ENCODE data around the gene CYP26B1. TPM values are rescaled to one million over a fixed set of nuclear protein-coding genes. Genes with fewer than 3 reads are reported as not detected.

Gene CYP26B1
- total RNA-seq, 1 experiment from 2014 or later: not detected

- Histone ChIP-seq H3K9me3 (ENCODE audit: low read length) (no peaks in the 10 kb centered on the region), H3K36me3 (ENCODE audit: insufficient read depth, low read length) (no peaks in the 10 kb centered on the region), H2AFZ (ENCODE audit: low read length) (no peak overlapping the region), H3K4me2 (ENCODE audit: low read depth, low read length, poor library complexity, severe bottlenecking) (no peak overlapping the region), H4K20me1 (ENCODE audit: insufficient read depth, low read depth, low read length) (no peaks in the 10 kb centered on the region), H3K4me1 (ENCODE audit: low read length) (no peaks in the 10 kb centered on the region), H3K27me3 (ENCODE audit: low read length) (no peaks in the 10 kb centered on the region), H3K9me2 (replicated peaks; ENCODE audit: insufficient read depth, low read length) (no peaks in the 10 kb centered on the region), H3K79me2 (ENCODE audit: low read length) (no peaks in the 10 kb centered on the region), H3K4me3 (ENCODE audit: low read length) (no peak overlapping the region), H3K9ac (ENCODE audit: low read length) (no peak overlapping the region), H3K27ac (ENCODE audit: low read length) (no peak overlapping the region)
- DNase-seq: no peak
Observed at GRCh38 chr2:72153026-72153791, 5.5 kb upstream of the CYP26B1 start.

GRCh38 chr2:72150861-72151356 is 3.2 kb upstream of the CYP26B1 start:
- Histone ChIP-seq H3K4me3 (ENCODE audit: low read length) (no peak overlapping the region), H3K27ac (ENCODE audit: low read length) (no peak overlapping the region), H2AFZ (ENCODE audit: low read length) (no peak overlapping the region), H3K9me2 (replicated peaks; ENCODE audit: insufficient read depth, low read length) (no peaks in the 10 kb centered on the region), H3K4me2 (ENCODE audit: low read depth, low read length, poor library complexity, severe bottlenecking) (no peak overlapping the region), H3K79me2 (ENCODE audit: low read length) (no peaks in the 10 kb centered on the region), H3K9me3 (ENCODE audit: low read length) (peaks cover 9% of the 10 kb centered on the region; the same call in 1 of the 2 replicates), H3K36me3 (ENCODE audit: insufficient read depth, low read length) (no peaks in the 10 kb centered on the region), H4K20me1 (ENCODE audit: insufficient read depth, low read depth, low read length) (no peaks in the 10 kb centered on the region), H3K4me1 (ENCODE audit: low read length) (no peaks in the 10 kb centered on the region), H3K27me3 (ENCODE audit: low read length) (no peaks in the 10 kb centered on the region), H3K9ac (ENCODE audit: low read length) (no peak overlapping the region)
- no peak for DNase-seq

- H3K4me2 ChIP-seq (ENCODE audit: low read depth, low read length, poor library complexity, severe bottlenecking): no peak overlapping the region
- no peaks in the 10 kb centered on the region for H3K36me3 ChIP-seq (ENCODE audit: insufficient read depth, low read length)
- no peak overlapping the region for H3K27ac ChIP-seq (ENCODE audit: low read length)
- H3K9ac ChIP-seq (ENCODE audit: low read length): no peak overlapping the region
- H2AFZ ChIP-seq (ENCODE audit: low read length): no peak overlapping the region
- peaks cover 11% of the 10 kb centered on the region; the same call in 1 of the 2 replicates for H3K9me3 ChIP-seq (ENCODE audit: low read length)
- H4K20me1 ChIP-seq (ENCODE audit: insufficient read depth, low read depth, low read length): no peaks in the 10 kb centered on the region
- H3K4me3 ChIP-seq (ENCODE audit: low read length): no peak overlapping the region
- no peaks in the 10 kb centered on the region for H3K9me2 ChIP-seq (replicated peaks; ENCODE audit: insufficient read depth, low read length)
- H3K4me1 ChIP-seq (ENCODE audit: low read length): no peaks in the 10 kb centered on the region
- peak; percentile 84 for DNase-seq
- H3K27me3 ChIP-seq (ENCODE audit: low read length): no peaks in the 10 kb centered on the region
- H3K79me2 ChIP-seq (ENCODE audit: low read length): no peaks in the 10 kb centered on the region
Observed at GRCh38 chr2:72150157-72150860, 2.6 kb upstream of the CYP26B1 start.

GRCh38 chr2:72149556-72150156 is 2.0 kb upstream of the CYP26B1 start:
- Histone ChIP-seq H3K79me2 (ENCODE audit: low read length) (no peaks in the 10 kb centered on the region), H2AFZ (ENCODE audit: low read length) (no peak overlapping the region), H3K27me3 (ENCODE audit: low read length) (no peaks in the 10 kb centered on the region), H3K4me1 (ENCODE audit: low read length) (no peaks in the 10 kb centered on the region), H3K9me2 (replicated peaks; ENCODE audit: insufficient read depth, low read length) (no peaks in the 10 kb centered on the region), H3K36me3 (ENCODE audit: insufficient read depth, low read length) (no peaks in the 10 kb centered on the region), H3K4me3 (ENCODE audit: low read length) (no peak overlapping the region), H3K4me2 (ENCODE audit: low read depth, low read length, poor library complexity, severe bottlenecking) (no peak overlapping the region), H3K27ac (ENCODE audit: low read length) (no peak overlapping the region), H3K9ac (ENCODE audit: low read length) (no peak overlapping the region), H4K20me1 (ENCODE audit: insufficient read depth, low read depth, low read length) (no peaks in the 10 kb centered on the region), H3K9me3 (ENCODE audit: low read length) (peaks cover 11% of the 10 kb centered on the region; the same call in 1 of the 2 replicates)
- DNase-seq: no peak

- H2AFZ ChIP-seq (ENCODE audit: low read length): no peak overlapping the region
Observed at GRCh38 chr2:72148837-72149555, 1.3 kb upstream of the CYP26B1 start.

GRCh38 chr2:72148003-72148836 is 558 bp upstream of the CYP26B1 start:
- Histone ChIP-seq H3K36me3 (ENCODE audit: insufficient read depth, low read length) (no peaks in the 10 kb centered on the region), H3K9me2 (replicated peaks; ENCODE audit: insufficient read depth, low read length) (no peaks in the 10 kb centered on the region), H4K20me1 (ENCODE audit: insufficient read depth, low read depth, low read length) (no peaks in the 10 kb centered on the region), H3K27me3 (ENCODE audit: low read length) (no peaks in the 10 kb centered on the region), H3K4me3 (ENCODE audit: low read length) (no peak overlapping the region), H3K9me3 (ENCODE audit: low read length) (peaks cover 14% of the 10 kb centered on the region; the same call in 1 of the 2 replicates), H3K9ac (ENCODE audit: low read length) (no peak overlapping the region), H2AFZ (ENCODE audit: low read length) (no peak overlapping the region), H3K4me2 (ENCODE audit: low read depth, low read length, poor library complexity, severe bottlenecking) (no peak overlapping the region), H3K4me1 (ENCODE audit: low read length) (no peaks in the 10 kb centered on the region), H3K27ac (ENCODE audit: low read length) (no peak overlapping the region), H3K79me2 (ENCODE audit: low read length) (no peaks in the 10 kb centered on the region)
- no peak for DNase-seq

More at GRCh38 chr2:72148837-72149555, 1.3 kb upstream of the CYP26B1 start:
- Histone ChIP-seq H3K9ac (ENCODE audit: low read length) (no peak overlapping the region), H3K27me3 (ENCODE audit: low read length) (no peaks in the 10 kb centered on the region), H3K79me2 (ENCODE audit: low read length) (no peaks in the 10 kb centered on the region), H3K4me3 (ENCODE audit: low read length) (no peak overlapping the region), H3K4me2 (ENCODE audit: low read depth, low read length, poor library complexity, severe bottlenecking) (no peak overlapping the region), H3K36me3 (ENCODE audit: insufficient read depth, low read length) (no peaks in the 10 kb centered on the region), H3K9me2 (replicated peaks; ENCODE audit: insufficient read depth, low read length) (no peaks in the 10 kb centered on the region), H3K4me1 (ENCODE audit: low read length) (no peaks in the 10 kb centered on the region), H4K20me1 (ENCODE audit: insufficient read depth, low read depth, low read length) (no peaks in the 10 kb centered on the region), H3K9me3 (ENCODE audit: low read length) (peaks cover 11% of the 10 kb centered on the region; the same call in 1 of the 2 replicates), H3K27ac (ENCODE audit: low read length) (no peak overlapping the region)
- DNase-seq: no peak
